Measurements from ENCODE around the gene MED26. TPM values are rescaled to one million over a fixed set of nuclear protein-coding genes. Genes with fewer than 3 reads are reported as not detected.
"Not testable (repeated sequence)": the region's sequence is repeated elsewhere in the genome, so short reads cannot be mapped to it uniquely, and the experiment has no call there.

Gene MED26
- total RNA-seq, 2 donors from 2014 or later = 13.5 to 29.9 TPM

DNA sequence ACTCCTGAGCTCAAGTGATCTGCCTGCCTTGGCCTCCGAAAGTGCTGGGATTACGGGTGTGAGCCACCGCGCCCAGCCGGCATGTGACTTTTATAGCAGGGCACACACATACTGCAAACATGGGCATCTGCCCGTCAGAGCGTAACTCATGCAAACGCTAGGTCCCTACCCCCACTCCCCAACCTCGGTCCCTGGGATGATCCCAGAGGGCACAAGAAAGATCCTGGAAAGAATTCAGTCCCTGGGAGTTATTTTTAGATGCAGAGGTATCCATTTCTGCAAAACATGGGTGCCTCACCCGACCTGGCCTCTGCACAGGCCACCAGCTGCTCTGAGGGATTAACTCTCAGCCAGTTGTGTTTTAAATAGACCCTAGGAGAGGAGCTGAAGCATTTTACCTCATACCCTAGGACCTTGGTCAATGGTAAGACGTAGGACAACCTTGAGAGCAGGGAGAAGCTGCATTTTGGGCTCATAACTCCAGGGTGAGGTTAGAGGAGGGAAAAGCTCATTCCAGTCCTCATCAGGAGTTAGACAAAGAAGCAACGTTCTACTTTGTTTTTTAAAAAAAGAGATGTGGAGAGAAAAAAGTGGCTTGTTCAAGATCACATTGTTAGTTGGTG, 43.8 kb upstream of the MED26 start:
- H3K27ac ChIP-seq = no peak overlapping the region
- TF ChIP-seq POLR2AphosphoS5 (IDR thresholded peaks at IDR 0.05) (no peak), POLR2A (IDR thresholded peaks at IDR 0.05) (no peak)
- TF ChIP-seq, protein P1, sequence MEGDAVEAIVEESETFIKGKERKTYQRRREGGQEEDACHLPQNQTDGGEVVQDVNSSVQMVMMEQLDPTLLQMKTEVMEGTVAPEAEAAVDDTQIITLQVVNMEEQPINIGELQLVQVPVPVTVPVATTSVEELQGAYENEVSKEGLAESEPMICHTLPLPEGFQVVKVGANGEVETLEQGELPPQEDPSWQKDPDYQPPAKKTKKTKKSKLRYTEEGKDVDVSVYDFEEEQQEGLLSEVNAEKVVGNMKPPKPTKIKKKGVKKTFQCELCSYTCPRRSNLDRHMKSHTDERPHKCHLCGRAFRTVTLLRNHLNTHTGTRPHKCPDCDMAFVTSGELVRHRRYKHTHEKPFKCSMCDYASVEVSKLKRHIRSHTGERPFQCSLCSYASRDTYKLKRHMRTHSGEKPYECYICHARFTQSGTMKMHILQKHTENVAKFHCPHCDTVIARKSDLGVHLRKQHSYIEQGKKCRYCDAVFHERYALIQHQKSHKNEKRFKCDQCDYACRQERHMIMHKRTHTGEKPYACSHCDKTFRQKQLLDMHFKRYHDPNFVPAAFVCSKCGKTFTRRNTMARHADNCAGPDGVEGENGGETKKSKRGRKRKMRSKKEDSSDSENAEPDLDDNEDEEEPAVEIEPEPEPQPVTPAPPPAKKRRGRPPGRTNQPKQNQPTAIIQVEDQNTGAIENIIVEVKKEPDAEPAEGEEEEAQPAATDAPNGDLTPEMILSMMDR (IDR thresholded peaks at IDR 0.05) = no peak
- intact Hi-C loops (cut with DNase I) = no loop called here
- no peaks in the 10 kb centered on the region for H3K4me1 ChIP-seq (replicated peaks)
- no peaks in the 10 kb centered on the region for H3K9me3 ChIP-seq
- H3K4me3 ChIP-seq = no peak overlapping the region
- H3K36me3 ChIP-seq = no peaks in the 10 kb centered on the region
- no peaks in the 10 kb centered on the region for H3K27me3 ChIP-seq (replicated peaks; ENCODE audit: insufficient read depth)
- DNase-seq (ENCODE audit: low spot score) = no peak
- 84% methylated on average over 12 of the region's 12 CpGs for WGBS

DNA sequence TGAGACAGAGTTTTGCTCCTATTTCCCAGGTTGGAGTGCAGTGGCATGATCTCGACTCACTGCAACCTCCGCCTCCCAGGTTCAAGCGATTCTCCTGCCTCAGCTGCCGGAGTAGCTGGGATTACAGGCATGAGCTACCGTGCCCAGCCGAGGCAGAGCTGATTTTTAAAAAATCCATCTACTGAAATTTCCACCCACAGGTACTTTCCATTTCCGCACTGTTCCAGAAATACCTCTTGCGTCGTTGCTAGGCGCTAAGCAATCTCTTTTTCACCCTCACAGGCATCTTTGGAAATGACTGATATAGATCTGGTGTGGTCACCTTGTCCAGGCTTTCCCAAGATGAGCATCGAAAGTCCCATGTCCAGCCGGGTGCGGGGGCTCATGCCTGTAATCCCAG, 42.3 kb upstream of the MED26 start:
- Histone ChIP-seq H3K4me3 (no peak overlapping the region), H3K4me1 (replicated peaks) (no peaks in the 10 kb centered on the region), H3K27me3 (replicated peaks; ENCODE audit: insufficient read depth) (no peaks in the 10 kb centered on the region), H3K27ac (no peak overlapping the region), H3K9me3 (no peaks in the 10 kb centered on the region), H3K36me3 (no peaks in the 10 kb centered on the region)
- intact Hi-C loops (cut with DNase I) = no loop called here
- DNase-seq (ENCODE audit: low spot score) = no peak
- WGBS = 96% methylated on average over 13 of the region's 13 CpGs
- TF ChIP-seq POLR2AphosphoS5 (IDR thresholded peaks at IDR 0.05) (no peak), POLR2A (IDR thresholded peaks at IDR 0.05) (no peak)
- TF ChIP-seq, protein P1 (IDR thresholded peaks at IDR 0.05) = no peak

DNA sequence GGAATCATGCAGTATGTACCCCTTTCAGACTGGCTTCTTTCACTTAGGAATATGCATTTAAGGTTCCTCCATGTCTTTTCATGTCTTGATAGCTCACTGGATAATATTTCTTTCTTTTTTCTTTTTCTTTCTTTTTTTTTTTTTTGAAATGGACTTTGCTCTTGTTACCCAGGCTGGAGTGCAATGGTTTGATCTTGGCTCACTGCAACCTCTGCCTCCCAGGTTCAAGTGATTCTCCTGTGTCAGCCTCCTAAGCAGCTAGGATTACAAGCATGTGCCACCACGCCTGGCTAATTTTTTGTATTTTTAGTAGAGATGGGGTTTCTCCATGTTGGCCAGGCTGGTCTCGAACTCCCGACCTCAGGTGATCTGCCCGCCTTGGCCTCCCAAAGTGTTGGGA, 40.7 kb upstream of the MED26 start:
- H3K4me1 ChIP-seq (replicated peaks); intact Hi-C loops (cut with DNase I); H3K27ac ChIP-seq; H3K9me3 ChIP-seq; DNase-seq (ENCODE audit: low spot score); H3K36me3 ChIP-seq; H3K4me3 ChIP-seq; H3K27me3 ChIP-seq (replicated peaks; ENCODE audit: insufficient read depth): not testable (repeated sequence)
- WGBS = 98% methylated on average over 4 of the region's 4 CpGs

DNA sequence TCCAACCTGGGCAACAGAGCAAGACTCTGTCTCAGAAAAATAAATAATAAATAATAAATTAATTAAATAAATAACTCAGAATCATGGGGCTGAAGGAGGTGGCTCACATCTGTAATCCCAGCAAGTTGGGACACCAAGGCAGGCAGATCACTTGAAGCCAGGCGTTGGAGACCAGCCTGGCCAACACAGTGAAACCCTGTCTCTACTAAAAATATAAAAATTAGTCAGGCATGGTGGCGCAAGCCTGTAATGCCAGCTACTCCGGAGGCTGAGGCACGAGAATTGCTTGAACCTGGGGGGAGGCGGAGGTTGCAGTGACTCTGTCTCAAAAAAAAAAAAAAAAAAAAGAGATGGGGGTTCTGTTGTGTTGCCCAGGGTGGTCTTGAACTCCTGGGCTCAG, 40.2 kb upstream of the MED26 start:
- DNase-seq (ENCODE audit: low spot score) = no peak
- Histone ChIP-seq H3K9me3 (no peaks in the 10 kb centered on the region), H3K4me1 (replicated peaks) (no peaks in the 10 kb centered on the region), H3K27me3 (replicated peaks; ENCODE audit: insufficient read depth) (no peaks in the 10 kb centered on the region), H3K4me3 (no peak overlapping the region), H3K27ac (no peak overlapping the region), H3K36me3 (no peaks in the 10 kb centered on the region)
- 92% methylated on average over 5 of the region's 5 CpGs for WGBS
- TF ChIP-seq POLR2A (IDR thresholded peaks at IDR 0.05) (no peak), POLR2AphosphoS5 (IDR thresholded peaks at IDR 0.05) (no peak)
- TF ChIP-seq, protein P1 (IDR thresholded peaks at IDR 0.05) = no peak
- intact Hi-C loops (cut with DNase I) = no loop called here

DNA sequence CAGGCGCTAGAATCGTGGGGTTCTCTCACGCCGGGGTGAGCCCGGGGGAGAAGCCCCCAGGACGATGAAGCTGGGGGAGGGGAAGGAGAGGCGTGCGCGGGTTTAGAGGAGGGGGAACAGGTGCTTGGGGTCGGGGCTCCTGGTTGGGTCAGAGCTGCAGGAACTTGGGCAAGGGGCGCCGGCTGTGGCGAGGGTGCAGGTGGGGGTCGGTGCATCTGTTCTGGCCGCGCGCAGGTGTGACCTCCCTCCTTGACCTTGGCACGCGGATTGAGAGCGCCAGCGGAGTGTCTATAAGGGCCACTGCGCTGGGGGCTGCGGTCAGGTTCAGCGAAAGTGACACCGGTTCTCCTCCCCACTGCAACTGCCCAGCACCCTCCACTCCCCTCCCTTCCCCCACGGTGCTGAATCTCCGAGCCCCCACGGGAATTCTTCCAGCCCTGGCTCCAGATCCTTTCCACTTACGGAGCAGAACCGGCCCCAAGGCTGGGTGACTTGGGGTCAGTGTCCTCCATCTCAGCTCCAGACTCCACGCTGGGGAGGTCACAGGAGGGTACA, 33.6 kb upstream of the MED26 start:
- 2% methylated on average over 31 of the region's 31 CpGs for WGBS
- DNase-seq (ENCODE audit: low spot score) = no peak
- intact Hi-C loops (cut with DNase I) = no loop called here

More for the DNA sequence above, 33.6 kb upstream of the MED26 start:
- TF ChIP-seq POLR2AphosphoS5 (IDR thresholded peaks at IDR 0.05) (no peak), POLR2A (IDR thresholded peaks at IDR 0.05) (no peak)
- TF ChIP-seq, protein P1 (IDR thresholded peaks at IDR 0.05) = no peak
- Histone ChIP-seq H3K4me1 (replicated peaks) (peaks cover 7% of the 10 kb centered on the region), H3K4me3 (peak overlapping the region; percentile 41 to 82), H3K9me3 (no peaks in the 10 kb centered on the region), H3K27me3 (replicated peaks; ENCODE audit: insufficient read depth) (no peaks in the 10 kb centered on the region), H3K27ac (peak overlapping the region; percentile 77 to 95), H3K36me3 (no peaks in the 10 kb centered on the region)
